ENCODE measurements around the gene C16orf92.

C16orf92 gene

GRCh38 chr16:29974291-29975133 is 48.5 kb upstream of the C16orf92 start:
- TF ChIP-seq SNAI2 (CRISPR knock-in tag; IDR thresholded peaks at IDR 0.05), result no peak
- TF ChIP-seq ZNF565 (CRISPR knock-in tag; conservative IDR thresholded peaks at IDR 0.05; ENCODE audit: low read depth), result no peak
- TF ChIP-seq OSR1 (CRISPR knock-in tag; IDR thresholded peaks at IDR 0.05), result no peak
- no peak for TF ChIP-seq ARNTL (CRISPR knock-in tag; IDR thresholded peaks at IDR 0.05; ENCODE audit: borderline replicate concordance, low read depth)
- TF ChIP-seq ESRRG (CRISPR knock-in tag; IDR thresholded peaks at IDR 0.05), result no peak
- TF ChIP-seq CSRNP3 (CRISPR knock-in tag; IDR thresholded peaks at IDR 0.05), result no peak
- no peak for TF ChIP-seq POU6F1 (CRISPR knock-in tag; IDR thresholded peaks at IDR 0.05; ENCODE audit: borderline replicate concordance, low read depth)
- no peak for TF ChIP-seq TOX (CRISPR knock-in tag; IDR thresholded peaks at IDR 0.05; ENCODE audit: borderline replicate concordance)
- TF ChIP-seq CSDC2 (CRISPR knock-in tag; IDR thresholded peaks at IDR 0.05), result no peak
- no peak for TF ChIP-seq TSHZ2 (CRISPR knock-in tag; IDR thresholded peaks at IDR 0.05)
- no peak for TF ChIP-seq ZNF8 (CRISPR knock-in tag; IDR thresholded peaks at IDR 0.05)
- no peak for TF ChIP-seq BACH2 (CRISPR knock-in tag; IDR thresholded peaks at IDR 0.05; ENCODE audit: borderline replicate concordance)
- no peak for TF ChIP-seq TCF4 (CRISPR knock-in tag; IDR thresholded peaks at IDR 0.05; ENCODE audit: borderline replicate concordance)
- no peak for TF ChIP-seq RARB (CRISPR knock-in tag; IDR thresholded peaks at IDR 0.05)
- no peak for TF ChIP-seq ISL1 (CRISPR knock-in tag; IDR thresholded peaks at IDR 0.05)
- no peak for TF ChIP-seq PATZ1 (CRISPR knock-in tag; IDR thresholded peaks at IDR 0.05; ENCODE audit: borderline replicate concordance)
- TF ChIP-seq ZC3H10 (CRISPR knock-in tag; IDR thresholded peaks at IDR 0.05), result no peak
- no peak for TF ChIP-seq ZNF70 (CRISPR knock-in tag; IDR thresholded peaks at IDR 0.05)
- ATAC-seq, result peak; percentile 11

- no peak for ATAC-seq
- no peak for TF ChIP-seq RARB (CRISPR knock-in tag; IDR thresholded peaks at IDR 0.05)
- TF ChIP-seq ISL1 (CRISPR knock-in tag; IDR thresholded peaks at IDR 0.05), result 0 out of 2 replicates have a peak, but pooled peaks have one; percentile 9
Observed at GRCh38 chr16:29975134-29975538, 47.9 kb upstream of the C16orf92 start.

GRCh38 chr16:29975811-29976511 is 47.0 kb upstream of the C16orf92 start:
- ATAC-seq, result no peak
- TF ChIP-seq ARNTL (CRISPR knock-in tag; IDR thresholded peaks at IDR 0.05; ENCODE audit: borderline replicate concordance, low read depth) (no peak), TSHZ2 (CRISPR knock-in tag; IDR thresholded peaks at IDR 0.05) (no peak), ZNF70 (CRISPR knock-in tag; IDR thresholded peaks at IDR 0.05) (no peak), OSR1 (CRISPR knock-in tag; IDR thresholded peaks at IDR 0.05) (no peak), PATZ1 (CRISPR knock-in tag; IDR thresholded peaks at IDR 0.05; ENCODE audit: borderline replicate concordance) (no peak), ISL1 (CRISPR knock-in tag; IDR thresholded peaks at IDR 0.05) (no peak), BACH2 (CRISPR knock-in tag; IDR thresholded peaks at IDR 0.05; ENCODE audit: borderline replicate concordance) (no peak), CREB5 (CRISPR knock-in tag; IDR thresholded peaks at IDR 0.05; ENCODE audit: low read depth) (no peak), PPARA (CRISPR knock-in tag; IDR thresholded peaks at IDR 0.05; ENCODE audit: borderline replicate concordance) (no peak), ZFP3 (CRISPR knock-in tag; IDR thresholded peaks at IDR 0.05) (no peak), ZNF8 (CRISPR knock-in tag; IDR thresholded peaks at IDR 0.05) (no peak), TCF4 (CRISPR knock-in tag; IDR thresholded peaks at IDR 0.05; ENCODE audit: borderline replicate concordance) (no peak)
